Measurements from ENCODE around the gene IGHMBP2.

IGHMBP2 gene

GRCh38 chr11:68956547-68957254, 53.0 kb downstream of the IGHMBP2 start:
- H4K20me1 ChIP-seq (ENCODE audit: low read depth, low read length): no peaks in the 10 kb centered on the region
- H3K4me2 ChIP-seq (ENCODE audit: low read depth, low read length, poor library complexity, severe bottlenecking): no peak overlapping the region
- H3K79me2 ChIP-seq (ENCODE audit: insufficient read depth, low read length): no peaks in the 10 kb centered on the region
- no peak overlapping the region for H3K27ac ChIP-seq (ENCODE audit: low read depth, low read length)
- no peaks in the 10 kb centered on the region for H3F3A ChIP-seq (ENCODE audit: insufficient read depth)
- no peaks in the 10 kb centered on the region for H3K9me2 ChIP-seq (replicated peaks; ENCODE audit: insufficient read depth, low read length)
- TF ChIP-seq EZH2phosphoT487 (conservative IDR thresholded peaks at IDR 0.05; ENCODE audit: low read length) (no peak), CTCF (IDR thresholded peaks at IDR 0.05; ENCODE audit: insufficient read depth, low read length, poor library complexity, severe bottlenecking) (no peak)
- no peak overlapping the region for H2AFZ ChIP-seq (ENCODE audit: low read depth, low read length, severe bottlenecking)
- H3K9ac ChIP-seq (ENCODE audit: low read length): no peak overlapping the region
- no peak overlapping the region for H3K4me3 ChIP-seq (ENCODE audit: insufficient read depth, low read length, poor library complexity, severe bottlenecking)
- no peaks in the 10 kb centered on the region for H3K27me3 ChIP-seq (ENCODE audit: low read length)
- H3K36me3 ChIP-seq (ENCODE audit: low read length): no peaks in the 10 kb centered on the region
- H3K9me3 ChIP-seq (ENCODE audit: insufficient read depth, low read length): no peaks in the 10 kb centered on the region

GRCh38 chr11:68958211-68958610, 54.5 kb downstream of the IGHMBP2 start:
- Histone ChIP-seq H4K20me1 (ENCODE audit: low read depth, low read length) (no peaks in the 10 kb centered on the region), H3K27me3 (ENCODE audit: low read length) (no peaks in the 10 kb centered on the region), H3F3A (ENCODE audit: insufficient read depth) (no peaks in the 10 kb centered on the region), H2AFZ (ENCODE audit: low read depth, low read length, severe bottlenecking) (no peak overlapping the region), H3K27ac (ENCODE audit: low read depth, low read length) (no peak overlapping the region), H3K36me3 (ENCODE audit: low read length) (no peaks in the 10 kb centered on the region), H3K9me2 (replicated peaks; ENCODE audit: insufficient read depth, low read length) (no peaks in the 10 kb centered on the region), H3K9ac (ENCODE audit: low read length) (no peak overlapping the region), H3K9me3 (ENCODE audit: insufficient read depth, low read length) (no peaks in the 10 kb centered on the region), H3K79me2 (ENCODE audit: insufficient read depth, low read length) (no peaks in the 10 kb centered on the region), H3K4me3 (ENCODE audit: insufficient read depth, low read length, poor library complexity, severe bottlenecking) (no peak overlapping the region), H3K4me2 (ENCODE audit: low read depth, low read length, poor library complexity, severe bottlenecking) (no peak overlapping the region)
- TF ChIP-seq EZH2phosphoT487 (conservative IDR thresholded peaks at IDR 0.05; ENCODE audit: low read length) (no peak), CTCF (IDR thresholded peaks at IDR 0.05; ENCODE audit: insufficient read depth, low read length, poor library complexity, severe bottlenecking) (no peak)

- H3K4me2 ChIP-seq (ENCODE audit: low read depth, low read length, poor library complexity, severe bottlenecking): no peak overlapping the region
- no peaks in the 10 kb centered on the region for H3K9me2 ChIP-seq (replicated peaks; ENCODE audit: insufficient read depth, low read length)
- H3K27ac ChIP-seq (ENCODE audit: low read depth, low read length): no peak overlapping the region
- TF ChIP-seq CTCF (IDR thresholded peaks at IDR 0.05; ENCODE audit: insufficient read depth, low read length, poor library complexity, severe bottlenecking) (no peak), EZH2phosphoT487 (conservative IDR thresholded peaks at IDR 0.05; ENCODE audit: low read length) (no peak)
- no peaks in the 10 kb centered on the region for H3K27me3 ChIP-seq (ENCODE audit: low read length)
- no peak overlapping the region for H3K9ac ChIP-seq (ENCODE audit: low read length)
- H3K79me2 ChIP-seq (ENCODE audit: insufficient read depth, low read length): no peaks in the 10 kb centered on the region
- H3F3A ChIP-seq (ENCODE audit: insufficient read depth): no peaks in the 10 kb centered on the region
- H3K36me3 ChIP-seq (ENCODE audit: low read length): no peaks in the 10 kb centered on the region
- H3K4me3 ChIP-seq (ENCODE audit: insufficient read depth, low read length, poor library complexity, severe bottlenecking): no peak overlapping the region
- no peaks in the 10 kb centered on the region for H3K9me3 ChIP-seq (ENCODE audit: insufficient read depth, low read length)
- H2AFZ ChIP-seq (ENCODE audit: low read depth, low read length, severe bottlenecking): no peak overlapping the region
- no peaks in the 10 kb centered on the region for H4K20me1 ChIP-seq (ENCODE audit: low read depth, low read length)
Observed at GRCh38 chr11:68959465-68960293, 56.0 kb downstream of the IGHMBP2 start.

Data from SU-DHL-6 (cell line).